Transverse colon (tissue), 4 donors: ENCODE measurements around the gene LRSAM1. TPM values are rescaled to one million over a fixed set of nuclear protein-coding genes. Genes with fewer than 3 reads are reported as not detected.

Source experiments
- DNase-seq: peaks from one replicate; pipeline ENCODE4 v3.0.0-alpha.2; 2019
- H3K27ac ChIP-seq, 4 donors: fragments of 200-600 bp; sonication (generic); 2 replicates each; pipeline ENCODE4 v1.5.1; 2016 to 2018; ENCODE audit warnings: inconsistent platforms in 4 of 4
- H3K27me3 ChIP-seq: fragments of 200-600 bp; sonication (generic); 2 replicates; pipeline ENCODE4 v1.5.1; 2017; ENCODE audit warnings: inconsistent platforms
- H3K36me3 ChIP-seq, 4 donors: fragments of 200-600 bp; sonication (generic); 2 replicates each; pipeline ENCODE4 v1.5.1; 2017 to 2019; ENCODE audit warnings: inconsistent platforms in 4 of 4
- H3K4me1 ChIP-seq, 4 donors: fragments of 200-600 bp; sonication (generic); 2 replicates each; pipeline ENCODE4 v1.5.1; 2017 to 2020; ENCODE audit warnings: inconsistent platforms in 4 of 4
- H3K4me3 ChIP-seq, 4 donors: fragments of 200-600 bp; sonication (generic); 1 replicate in 1 of 4; 2 replicates in 3 of 4; pipeline versions ENCODE4 v1.5.1 to v1.6.1; 2017 to 2019; ENCODE audit warnings: inconsistent platforms in 4 of 4
- H3K9me3 ChIP-seq, 2 donors: fragments of 200-600 bp; sonication (generic); 2 replicates each; pipeline ENCODE4 v1.5.1; 2017 to 2019; ENCODE audit warnings: inconsistent platforms in 2 of 2
- CTCF ChIP-seq, 5 experiments: fragments of 200-600 bp in 3 of 5; fragments of 450-650 bp in 2 of 5; sonication (generic) in 3 of 5; IDR thresholded peaks; 1 replicate in 2 of 5; 2 replicates in 3 of 5; pipeline ENCODE4 v1.5.1; 2016 to 2017; ENCODE audit warnings: antibody characterized with exemption in 5 of 5, inconsistent platforms in 3 of 5, mild to moderate bottlenecking in 2 of 5, moderate library complexity in 1 of 5
- EP300 ChIP-seq: sonication (generic); formaldehyde crosslinking; IDR thresholded peaks from one replicate; pipeline ENCODE4 v1.6.1; 2017; ENCODE audit warnings: antibody characterized with exemption, low read depth
- POLR2A ChIP-seq: fragments of 450-650 bp; IDR thresholded peaks from one replicate; pipeline ENCODE4 v1.6.1; 2016; ENCODE audit warnings: antibody characterized with exemption, mild to moderate bottlenecking, moderate library complexity
- POLR2AphosphoS5 ChIP-seq, 3 donors: sonication (generic); formaldehyde crosslinking; IDR thresholded peaks; one replicate each; pipeline ENCODE4 v1.6.1; 2016; ENCODE audit warnings: antibody characterized with exemption in 3 of 3
- WGBS, 2 donors: methylation state at CpG; one replicate each; pipeline ENCODE4 v1.1.5; 2018; ENCODE audit warnings: low coverage in 1 of 2; 5-methylcytosine and 5-hydroxymethylcytosine counted together
- in situ Hi-C, 4 donors: fragments of 200-750 bp; cut with MboI; loops; one replicate each; pipeline versions ENCODE4 v1.15.0 to v1.15.1; 2017; ENCODE audit warnings: low sequenced_read_pairs in 3 of 4, low pct_ligation_motif_present in 1 of 4, low pct_unique_long_range_greater_than_20kb in 1 of 4
- intact Hi-C: fragments of 100-400 bp; cut with DNase I; formaldehyde crosslinking; loops from one replicate; pipeline ENCODE4 v1.15.1; 2023; ENCODE audit warnings: low total_unique reads
- total RNA-seq, 4 donors: library from RNA; depleted of rRNA; stranded (reverse); fragments of >200 nt; gene quantifications; one replicate each; pipeline ENCODE4 v1.1.0, GENCODE V29; 2016

The LRSAM1 gene
- total RNA-seq, 4 donors from 2014 or later: 16.2 to 39.2 (median 26.2) TPM

GRCh38 chr9:127519301-127520166 is 68.2 kb downstream of the LRSAM1 start:
- in situ Hi-C loops: loop anchor here in 1 of 4 donors (25.0 kb wide), 1 partner anchor 218 kb away; the partner anchor contains the start of gene TOR2A
- 54 to 79% methylated on average over 4 to 22 of the region's 22 CpGs for WGBS, 2 donors

DNA sequence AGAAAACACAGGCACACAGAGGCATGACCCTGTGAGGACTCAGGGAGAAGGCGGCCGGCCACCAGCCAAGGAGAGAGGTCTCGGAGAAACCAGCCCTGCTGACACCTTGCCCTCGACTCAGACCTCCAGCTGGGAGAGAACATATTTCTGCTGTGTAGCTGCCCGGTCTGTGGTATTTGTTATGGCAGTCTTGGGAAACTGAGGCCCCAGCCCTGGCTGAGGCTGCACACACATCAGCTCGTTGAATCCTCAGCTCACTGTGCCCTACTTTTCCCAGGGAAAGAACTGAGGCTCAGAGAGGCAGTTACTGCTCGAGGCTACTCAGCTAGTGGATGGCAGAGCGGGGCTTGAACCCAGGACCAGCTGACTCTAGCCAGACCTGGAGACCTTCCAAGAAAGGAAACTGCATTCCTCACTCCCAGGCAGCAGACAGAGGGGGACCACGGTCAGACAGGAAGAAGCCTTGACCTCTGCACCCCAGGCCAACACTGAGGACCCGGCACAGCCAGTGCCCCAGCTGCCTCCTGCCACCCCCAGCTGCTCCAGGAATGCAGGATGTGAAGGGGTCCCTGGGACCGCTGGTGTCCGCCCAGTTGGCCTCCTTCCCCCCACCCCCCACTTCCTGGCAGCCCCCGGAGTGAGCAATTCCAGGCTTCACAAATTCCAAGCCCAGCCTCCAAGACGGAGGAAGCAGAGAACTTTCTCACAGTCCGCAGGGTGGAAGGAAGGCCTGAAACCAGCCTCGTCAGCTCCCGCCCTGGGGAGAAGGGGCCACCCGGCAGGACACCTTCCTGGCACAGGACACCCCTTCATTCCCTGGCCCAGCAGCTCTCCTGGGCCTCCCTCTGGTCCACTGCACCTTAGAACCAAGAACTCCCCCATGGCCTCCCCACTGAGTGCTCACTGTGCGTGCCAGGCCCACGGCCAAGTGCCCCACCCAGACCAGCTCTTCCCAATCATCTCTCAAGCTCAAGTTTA is 69.9 kb downstream of the LRSAM1 start:
- Histone ChIP-seq H3K27me3 (no peaks in the 10 kb centered on the region), H3K36me3 (peaks cover 0 to 40% (median 15%) of the 10 kb centered on the region in 4 donors), H3K9me3 (no peaks in the 10 kb centered on the region), H3K27ac (peak overlapping the region; percentile 63 to 80 (median 74)), H3K4me3 (no peak overlapping the region), H3K4me1 (peaks cover 16 to 34% (median 26%) of the 10 kb centered on the region in 4 donors)
- intact Hi-C loops (no loop called here), in situ Hi-C loops (loop anchor here in 1 of 4 donors (25.0 kb wide), 1 partner anchor 216 kb away; the partner anchor contains the start of gene TOR2A)
- no peak for DNase-seq
- WGBS, 2 donors: 63 to 68% methylated on average over 4 to 19 of the region's 20 CpGs
- TF ChIP-seq EP300: no peak
- TF ChIP-seq POLR2A: no peak
- TF ChIP-seq POLR2AphosphoS5 (IDR thresholded peaks at IDR 0.05): no peak
- TF ChIP-seq CTCF (IDR thresholded peaks at IDR 0.05): no peak

More at GRCh38 chr9:127519301-127520166, 68.2 kb downstream of the LRSAM1 start:
- H3K36me3 ChIP-seq: peaks cover 0 to 38% (median 16%) of the 10 kb centered on the region in 4 donors
- intact Hi-C loops: no loop called here
- peaks cover 16 to 34% (median 26%) of the 10 kb centered on the region in 4 donors for H3K4me1 ChIP-seq
- H3K27ac ChIP-seq: peak overlapping the region; percentile 17 to 79 (median 27)
- H3K27me3 ChIP-seq: no peaks in the 10 kb centered on the region
- DNase-seq: no peak
- no peaks in the 10 kb centered on the region for H3K9me3 ChIP-seq
- no peak for TF ChIP-seq EP300
- TF ChIP-seq POLR2A: no peak
- no peak for TF ChIP-seq CTCF (IDR thresholded peaks at IDR 0.05)
- no peak for TF ChIP-seq POLR2AphosphoS5 (IDR thresholded peaks at IDR 0.05)
- H3K4me3 ChIP-seq: no peak overlapping the region

DNA sequence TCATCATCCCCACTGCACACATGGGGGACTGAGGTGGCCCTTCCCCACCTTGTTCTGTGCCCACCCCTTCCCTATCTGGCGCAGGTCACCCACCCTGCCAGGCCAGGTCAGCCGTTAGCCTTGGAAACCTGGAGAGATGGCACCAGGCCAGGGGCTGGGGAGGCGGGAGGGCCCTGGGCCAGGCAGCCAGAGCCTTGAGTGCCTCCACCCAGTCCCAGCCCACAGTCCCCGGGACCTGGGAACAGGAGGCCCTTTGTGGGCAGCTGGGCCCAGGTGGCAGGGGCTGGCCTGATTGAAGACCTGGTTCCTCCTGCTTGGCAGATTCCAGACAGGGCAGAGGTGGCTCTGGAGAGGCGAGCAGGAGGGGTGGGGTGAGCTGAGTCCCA is 70.6 kb downstream of the LRSAM1 start:
- intact Hi-C loops (no loop called here), in situ Hi-C loops (loop anchor here in 1 of 4 donors (25.0 kb wide), 1 partner anchor 215 kb away; the partner anchor contains the start of gene TOR2A)
- 22% methylated on average over 5 of the region's 5 CpGs; no CpG with 5 or more reads in 1 of the 2 donors for WGBS, 2 donors
- Histone ChIP-seq H3K27me3 (no peaks in the 10 kb centered on the region), H3K27ac (peak overlapping the region; percentile 63 to 80 (median 74)), H3K9me3 (no peaks in the 10 kb centered on the region), H3K4me3 (no peak overlapping the region), H3K36me3 (peaks cover 0 to 33% (median 12%) of the 10 kb centered on the region in 4 donors), H3K4me1 (peaks cover 16 to 34% (median 26%) of the 10 kb centered on the region in 4 donors)
- DNase-seq: no peak
- TF ChIP-seq EP300 (no peak), POLR2A (no peak), POLR2AphosphoS5 (IDR thresholded peaks at IDR 0.05) (no peak), CTCF (IDR thresholded peaks at IDR 0.05) (no peak)
